Stimulated activated CD4-positive, alpha-beta T cell treated with anti-CD3 and anti-CD28 coated beads, Interleukin-15, amount 100 ng/mL, for 24 hours (primary cell): ENCODE results near the gene FAM153A.
"Not testable (repeated sequence)": the region's sequence is repeated elsewhere in the genome, so short reads cannot be mapped to it uniquely, and the experiment has no call there.

ENCODE experiments used
- DNase-seq: peaks from one replicate; pipeline ENCODE4 v3.0.0-alpha.2; 2020

FAM153A gene

GRCh38 chr5:177723831-177724485, 58.7 kb downstream of the FAM153A start:
- not testable (repeated sequence) for DNase-seq

GRCh38 chr5:177722829-177723228, 59.9 kb downstream of the FAM153A start:
- DNase-seq: not testable (repeated sequence)

GRCh38 chr5:177719989-177720388, 62.7 kb downstream of the FAM153A start:
- DNase-seq: not testable (repeated sequence)

- DNase-seq: not testable (repeated sequence)
Observed at GRCh38 chr5:177715423-177715822, 67.3 kb downstream of the FAM153A start.

- DNase-seq: not testable (repeated sequence)
Observed at GRCh38 chr5:177696100-177696499, 86.6 kb downstream of the FAM153A start.

- not testable (repeated sequence) for DNase-seq
Observed at GRCh38 chr5:177695356-177695930, 87.3 kb downstream of the FAM153A start.

GRCh38 chr5:177694518-177694835, 88.2 kb downstream of the FAM153A start:
- DNase-seq: not testable (repeated sequence)

DNA sequence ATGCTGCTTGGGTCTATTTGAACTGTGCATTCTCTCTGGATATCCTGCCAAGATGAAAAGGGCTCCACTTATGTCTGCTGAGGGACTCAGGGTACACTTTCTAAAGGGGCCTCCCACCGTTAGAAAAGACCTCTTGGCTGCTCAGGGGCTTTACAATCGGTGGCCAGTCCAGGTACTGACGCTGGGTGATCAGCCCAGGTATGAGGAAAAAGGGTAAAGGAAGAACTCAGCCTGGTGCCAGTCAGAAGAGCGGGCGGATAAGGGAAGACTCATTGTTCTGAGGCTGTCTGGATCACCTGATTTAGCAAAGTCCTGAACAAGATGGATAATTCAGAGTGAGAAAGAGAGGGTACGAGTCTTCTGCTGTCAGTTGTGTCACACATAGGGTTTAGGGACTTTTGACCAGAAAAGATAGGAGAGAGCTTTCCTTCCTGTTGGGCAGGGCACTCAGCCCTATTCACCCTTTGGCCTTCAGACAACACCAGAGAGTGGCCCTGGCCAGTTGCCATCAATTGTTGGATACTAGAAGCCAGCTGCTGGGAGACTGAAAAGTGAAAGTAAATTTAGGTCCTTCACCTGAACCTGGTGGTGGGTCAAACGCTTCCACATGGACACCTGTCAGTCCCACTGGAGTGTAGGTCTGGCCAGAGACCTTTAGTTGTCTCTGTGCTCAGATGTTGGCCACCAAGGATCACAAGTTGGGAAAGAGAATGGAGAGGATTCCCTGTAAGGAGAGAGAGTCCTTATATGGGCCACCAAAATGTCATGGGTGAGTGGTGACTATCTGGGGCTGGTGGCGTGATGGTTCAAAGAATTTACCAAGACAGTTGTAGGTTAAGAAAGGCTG, 88.8 kb downstream of the FAM153A start:
- DNase-seq: not testable (repeated sequence)

- DNase-seq: not testable (repeated sequence)
Observed at GRCh38 chr5:177692969-177693368, 89.7 kb downstream of the FAM153A start.

DNA sequence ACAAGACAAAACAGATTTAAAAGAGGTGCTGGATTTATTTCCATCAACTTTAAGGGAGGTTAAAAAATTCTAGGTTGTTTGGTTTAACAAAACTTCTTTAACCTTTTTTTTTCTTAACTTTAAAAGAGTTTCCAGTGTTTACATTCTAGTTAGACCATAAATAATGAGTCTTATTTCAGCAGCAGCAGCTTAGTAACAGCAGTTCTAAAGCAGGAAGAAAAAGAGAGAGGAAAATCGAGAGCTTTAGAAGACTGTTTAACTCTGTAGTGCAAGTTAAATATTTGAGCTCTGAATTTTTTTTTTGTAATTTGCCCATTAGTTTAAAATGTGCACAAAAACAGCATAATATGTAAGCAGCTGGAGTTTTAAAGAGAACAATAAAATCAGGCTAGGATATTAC, 90.2 kb downstream of the FAM153A start:
- DNase-seq: not testable (repeated sequence)

DNA sequence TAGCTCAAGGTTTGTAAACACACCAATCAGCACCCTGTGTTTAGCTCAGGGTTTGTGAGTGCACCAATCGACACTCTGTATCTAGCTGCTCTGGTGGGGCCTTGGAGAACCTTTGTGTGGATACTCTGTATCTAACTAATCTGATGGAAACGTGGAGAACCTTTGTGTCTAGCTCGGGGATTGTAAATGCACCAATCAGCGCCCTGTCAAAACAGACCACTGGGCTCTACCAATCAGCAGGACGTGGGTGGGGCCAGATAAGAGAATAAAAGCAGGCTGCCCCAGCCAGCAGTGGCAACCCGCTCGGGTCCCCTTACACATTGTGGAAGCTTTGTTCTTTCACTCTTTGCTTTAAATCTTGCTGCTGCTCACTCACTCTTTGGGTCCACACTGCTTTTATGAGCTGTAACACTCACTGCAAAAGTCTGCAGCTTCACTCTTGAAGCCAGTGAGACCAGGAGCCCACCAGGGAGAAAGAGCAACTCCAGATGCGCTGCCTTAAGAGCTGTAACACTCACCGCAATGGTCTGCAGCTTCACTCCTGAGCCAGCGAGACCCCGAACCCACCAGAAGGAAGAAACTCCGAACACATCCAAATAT, 93.6 kb downstream of the FAM153A start:
- not testable (repeated sequence) for DNase-seq

- DNase-seq: not testable (repeated sequence)
Observed at GRCh38 chr5:177688091-177688490, 94.6 kb downstream of the FAM153A start.

DNA sequence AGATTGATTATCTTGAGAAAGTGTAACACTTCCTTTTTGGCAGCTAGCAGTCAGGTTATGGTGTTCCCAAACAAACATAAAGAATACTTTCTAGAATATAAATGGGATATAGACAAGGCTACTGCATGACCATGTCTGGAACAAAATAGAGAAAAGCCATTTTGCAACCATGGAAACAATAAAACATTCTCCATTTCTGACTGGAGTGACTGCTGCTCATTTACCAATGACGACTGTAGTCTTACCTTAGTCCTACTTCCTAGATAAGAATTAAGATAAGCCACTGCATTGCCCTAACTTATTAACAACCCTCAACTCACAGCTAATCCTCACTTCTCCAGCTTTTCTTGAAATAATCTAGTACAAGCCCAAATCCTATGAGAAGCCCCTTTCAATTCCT, 100.8 kb downstream of the FAM153A start:
- DNase-seq: not testable (repeated sequence)
